Suprapubic skin (tissue), 3 donors: ENCODE measurements around the gene TMEM242.

Source experiments
- CTCF ChIP-seq, 2 donors: fragments of 200-600 bp in 1 of 2; fragments of 450-650 bp in 1 of 2; sonication (generic) in 1 of 2; IDR thresholded peaks; one replicate each; pipeline ENCODE4 v1.5.1; 2016 to 2019; ENCODE audit warnings: antibody characterized with exemption in 2 of 2, mild to moderate bottlenecking in 1 of 2, moderate library complexity in 1 of 2
- POLR2AphosphoS5 ChIP-seq, 3 donors: sonication (generic); formaldehyde crosslinking; IDR thresholded peaks; one replicate each; pipeline ENCODE4 v1.6.1; 2017; ENCODE audit warnings: antibody characterized with exemption in 3 of 3

GRCh38 chr6:157268396-157268795 is 54.9 kb downstream of the TMEM242 start:
- TF ChIP-seq POLR2AphosphoS5 (IDR thresholded peaks at IDR 0.05) (no peak), CTCF (IDR thresholded peaks at IDR 0.05) (no peak)
